GM21528 (cell line): ENCODE data around the gene SCAI.

ENCODE experiments used
- ATAC-seq: cut with Tn5 transposase; IDR thresholded peaks from one replicate; pipeline ENCODE4 v1.9.1; 2021; ENCODE audit warnings: mild to moderate bottlenecking, moderate library complexity; ENCODE audit not compliant: unreplicated experiment, low FRiP score

The SCAI gene

GRCh38 chr9:124897570-124898460, 245.5 kb downstream of the SCAI start:
- ATAC-seq, result no peak

- ATAC-seq, result no peak
Observed at GRCh38 chr9:124894741-124895170, 248.6 kb downstream of the SCAI start.

GRCh38 chr9:124894035-124894740, 249.1 kb downstream of the SCAI start:
- no peak for ATAC-seq
